Skeletal muscle tissue (tissue), 5 donors: Measurements from ENCODE around the gene CGNL1. TPM values are rescaled to one million over a fixed set of nuclear protein-coding genes. Genes with fewer than 3 reads are reported as not detected.

Experiments used
- H3K27ac ChIP-seq: one replicate; pipeline ENCODE4 v1.7.0; 2013; ENCODE audit warnings: mild to moderate bottlenecking, low read depth, low read length, inconsistent platforms
- H3K27me3 ChIP-seq, 3 donors: one replicate each; pipeline ENCODE4 v1.7.0; 2013; ENCODE audit warnings: low read length in 3 of 3; ENCODE audit not compliant: control insufficient read depth in 3 of 3, insufficient read depth in 3 of 3
- H3K36me3 ChIP-seq, 3 donors: one replicate each; pipeline ENCODE4 v1.7.0; 2013; ENCODE audit warnings: low read length in 3 of 3; ENCODE audit not compliant: control insufficient read depth in 3 of 3, insufficient read depth in 3 of 3
- H3K4me1 ChIP-seq, 3 donors: one replicate each; pipeline ENCODE4 v1.7.0; 2013; ENCODE audit warnings: low read length in 3 of 3, mild to moderate bottlenecking in 3 of 3; ENCODE audit not compliant: control insufficient read depth in 3 of 3, insufficient read depth in 3 of 3
- H3K4me3 ChIP-seq, 3 donors: one replicate each; pipeline ENCODE4 v1.7.0; 2013; ENCODE audit warnings: low read length in 3 of 3
- H3K9ac ChIP-seq, 3 donors: one replicate each; pipeline ENCODE4 v1.7.0; 2013; ENCODE audit warnings: low read length in 3 of 3, mild to moderate bottlenecking in 3 of 3, moderate library complexity in 2 of 3, low read depth in 1 of 3
- H3K9me3 ChIP-seq, 3 donors: one replicate each; pipeline ENCODE4 v1.7.0; 2013; ENCODE audit warnings: low read length in 3 of 3; ENCODE audit not compliant: control insufficient read depth in 3 of 3
- small RNA-seq: library from RNA; depleted of rRNA; stranded (forward); fragments of <200 nt; gene quantifications from one replicate; pipeline ENCODE3, GENCODE V24; 2014
- total RNA-seq: library from RNA; depleted of rRNA; stranded (reverse); fragments of >200 nt; gene quantifications from one replicate; pipeline ENCODE4 v1.2.3, GENCODE V29; 2014
- donor health status: Osteomylitis.

CGNL1 gene
- total RNA-seq, 1 donor from 2014 or later = 11.5 TPM

GRCh38 chr15:57596978-57597377 is 220.7 kb downstream of the CGNL1 start:
- Histone ChIP-seq H3K27ac (peak overlapping the region; percentile 4), H3K27me3 (no peaks in the 10 kb centered on the region), H3K9me3 (no peaks in the 10 kb centered on the region), H3K36me3 (no peaks in the 10 kb centered on the region), H3K4me1 (peaks cover 13 to 49% (median 16%) of the 10 kb centered on the region in 3 donors), H3K4me3 (no peak overlapping the region), H3K9ac (no peak overlapping the region)

- peak overlapping the region; percentile 4 for H3K27ac ChIP-seq
- H3K4me1 ChIP-seq = peaks cover 12 to 48% (median 16%) of the 10 kb centered on the region in 3 donors
- H3K36me3 ChIP-seq = no peaks in the 10 kb centered on the region
- no peaks in the 10 kb centered on the region for H3K27me3 ChIP-seq
- H3K9me3 ChIP-seq = no peaks in the 10 kb centered on the region
- no peak overlapping the region for H3K9ac ChIP-seq
- H3K4me3 ChIP-seq = no peak overlapping the region
Observed at GRCh38 chr15:57597431-57597830, 221.1 kb downstream of the CGNL1 start.

GRCh38 chr15:57598346-57598745 is 222.0 kb downstream of the CGNL1 start:
- Histone ChIP-seq H3K36me3 (no peaks in the 10 kb centered on the region), H3K4me3 (no peak overlapping the region), H3K27ac (peak overlapping the region; percentile 31), H3K4me1 (peaks cover 10 to 46% (median 16%) of the 10 kb centered on the region in 3 donors), H3K9me3 (no peaks in the 10 kb centered on the region), H3K27me3 (no peaks in the 10 kb centered on the region), H3K9ac (no peak overlapping the region)

GRCh38 chr15:57599296-57599810 is 223.0 kb downstream of the CGNL1 start:
- Histone ChIP-seq H3K27me3 (no peaks in the 10 kb centered on the region), H3K4me3 (no peak overlapping the region), H3K27ac (no peak overlapping the region), H3K4me1 (peaks cover 14 to 50% (median 20%) of the 10 kb centered on the region in 3 donors), H3K36me3 (no peaks in the 10 kb centered on the region), H3K9me3 (no peaks in the 10 kb centered on the region), H3K9ac (no peak overlapping the region)

GRCh38 chr15:57600197-57600596 is 223.9 kb downstream of the CGNL1 start:
- Histone ChIP-seq H3K4me3 (no peak overlapping the region), H3K27me3 (no peaks in the 10 kb centered on the region), H3K36me3 (no peaks in the 10 kb centered on the region), H3K4me1 (peaks cover 12 to 46% (median 18%) of the 10 kb centered on the region in 3 donors), H3K9ac (no peak overlapping the region), H3K27ac (no peak overlapping the region), H3K9me3 (no peaks in the 10 kb centered on the region)

Small RNA genes within 50 kb of the gene (small RNA-seq; reads per million reads assigned to genes)
- not detected for gene RNU6-844P

Other genes starting within 250 kb of the CGNL1 start
- 2.6 TPM for gene MYZAP, start 215.4 kb downstream of the CGNL1 start, total RNA-seq